H1 (cell line): ENCODE data around the gene MAP3K1. TPM values are rescaled to one million over a fixed set of nuclear protein-coding genes. Genes with fewer than 3 reads are reported as not detected.

Source experiments
- CTCF ChIA-PET: fragments of 300-600 bp; sonication (Branson Sonifier 250); formaldehyde crosslinking; loops from one replicate; lab custom pipeline; 2021; ENCODE audit not compliant: partially characterized antibody; lab: Charles Lee
- POLR2A ChIA-PET: fragments of 300-600 bp; sonication (Branson Sonifier 250); formaldehyde crosslinking; loops from one replicate; lab custom pipeline; 2021; ENCODE audit warnings: inconsistent platforms; ENCODE audit not compliant: partially characterized antibody; lab: Charles Lee
- DNase-seq, 2 experiments: peaks; one replicate each; pipeline versions ENCODE4 v3.0.0 to v3.0.0-alpha.2; 2010 to 2022; ENCODE audit warnings: low spot score in 2 of 2, low read depth in 1 of 2, mixed read lengths in 1 of 2
- FAIRE-seq: peaks from 2 replicates; lab custom pipeline; 2011; peaks lifted over from hg19 to GRCh38; lab: Jason Lieb, UNC
- H2AFZ ChIP-seq: 2 replicates; pipeline ENCODE4 v1.8.1; 2012; ENCODE audit warnings: low read length, inconsistent platforms
- H2AK5ac ChIP-seq: 2 replicates; pipeline ENCODE4 v1.6.1; 2013; ENCODE audit warnings: low read depth, low read length
- H2BK120ac ChIP-seq: replicated peaks from 2 replicates; pipeline ENCODE3; 2013; ENCODE audit warnings: low read depth, low read length, inconsistent platforms
- H2BK12ac ChIP-seq: 2 replicates; pipeline ENCODE4 v1.6.1; 2013; ENCODE audit warnings: low read depth, low read length
- H2BK15ac ChIP-seq: 2 replicates; pipeline ENCODE4 v1.6.1; 2013; ENCODE audit warnings: low read length
- H2BK20ac ChIP-seq: 2 replicates; pipeline ENCODE4 v1.6.1; 2013; ENCODE audit warnings: low read length
- H2BK5ac ChIP-seq: 2 replicates; pipeline ENCODE4 v1.6.1; 2013; ENCODE audit warnings: low read depth, low read length
- H3K14ac ChIP-seq: 2 replicates; pipeline ENCODE4 v1.6.1; 2013; ENCODE audit warnings: inconsistent platforms; ENCODE audit not compliant: insufficient read length
- H3K18ac ChIP-seq: 2 replicates; pipeline ENCODE4 v1.6.1; 2013; ENCODE audit warnings: low read length; ENCODE audit errors: extremely low read depth
- H3K23ac ChIP-seq: 2 replicates; pipeline ENCODE4 v1.6.1; 2013; ENCODE audit warnings: inconsistent platforms; ENCODE audit not compliant: insufficient read length
- H3K23me2 ChIP-seq: 2 replicates; pipeline ENCODE4 v1.6.1; 2013; ENCODE audit warnings: low read depth, low read length
- H3K27ac ChIP-seq: 2 replicates; pipeline ENCODE4 v1.6.1; 2011; ENCODE audit warnings: low read depth, low read length, inconsistent platforms
- H3K27me3 ChIP-seq, 4 experiments: replicated peaks in 1 of 4; 1 replicate in 1 of 4; 2 replicates in 3 of 4; pipeline versions ENCODE4 v1.6.1 to v1.8.1; 2011 to 2013; ENCODE audit warnings: low read length in 3 of 4, mild to moderate bottlenecking in 3 of 4, inconsistent platforms in 2 of 4, mixed read lengths in 2 of 4, moderate library complexity in 1 of 4; ENCODE audit not compliant: control insufficient read depth in 3 of 4, insufficient read depth in 3 of 4; ENCODE audit errors: extremely low read depth in 1 of 4
- H3K36me3 ChIP-seq, 4 experiments: 2 replicates each; pipeline versions ENCODE4 v1.6.1 to v1.8.1; 2011 to 2013; ENCODE audit warnings: mild to moderate bottlenecking in 4 of 4, low read length in 3 of 4, moderate library complexity in 2 of 4, control low read depth in 1 of 4, inconsistent platforms in 1 of 4; ENCODE audit not compliant: insufficient read depth in 4 of 4, control insufficient read depth in 2 of 4
- H3K4ac ChIP-seq: replicated peaks from 2 replicates; pipeline ENCODE3; 2013; ENCODE audit warnings: low read length, low read depth, mixed read lengths, inconsistent platforms; ENCODE audit not compliant: insufficient read length
- H3K4me1 ChIP-seq, 4 experiments: replicated peaks in 1 of 4; 1 replicate in 1 of 4; 2 replicates in 3 of 4; pipeline versions ENCODE4 v1.6.1 to v1.8.1; 2011 to 2013; ENCODE audit warnings: low read length in 3 of 4, inconsistent platforms in 2 of 4, mixed read lengths in 1 of 4; ENCODE audit not compliant: insufficient read depth in 4 of 4, control insufficient read depth in 3 of 4
- H3K4me2 ChIP-seq, 2 experiments: 2 replicates each; pipeline versions ENCODE4 v1.6.1 to v1.8.1; 2011 to 2013; ENCODE audit warnings: low read depth in 2 of 2, low read length in 2 of 2, control low read depth in 1 of 2, inconsistent platforms in 1 of 2, mild to moderate bottlenecking in 1 of 2; ENCODE audit not compliant: insufficient read depth in 1 of 2
- H3K4me3 ChIP-seq, 4 experiments: fragments of 200-600, 300-600 bp in 1 of 4; sonication (generic), shearing (Covaris generic), sonication (Bioruptor Twin) in 1 of 4; 2 replicates each; pipeline versions ENCODE4 v1.5.1 to v1.8.1; 2011 to 2016; ENCODE audit warnings: low read length in 4 of 4, low read depth in 3 of 4, control low read depth in 2 of 4, inconsistent platforms in 2 of 4, mild to moderate bottlenecking in 2 of 4, mixed read lengths in 1 of 4, moderate library complexity in 1 of 4; ENCODE audit not compliant: insufficient read depth in 2 of 4; ENCODE audit errors: extremely low read depth in 1 of 4
- H3K56ac ChIP-seq: replicated peaks from 2 replicates; pipeline ENCODE3; 2013; ENCODE audit warnings: low read depth, mild to moderate bottlenecking, mixed read lengths, low read length, inconsistent platforms; ENCODE audit not compliant: insufficient read length
- H3K79me1 ChIP-seq: 2 replicates; pipeline ENCODE4 v1.6.1; 2013; ENCODE audit warnings: low read depth, low read length, control low read depth
- H3K79me2 ChIP-seq, 2 experiments: 2 replicates each; pipeline versions ENCODE4 v1.6.1 to v1.8.1; 2012 to 2013; ENCODE audit warnings: low read length in 2 of 2, mild to moderate bottlenecking in 2 of 2, inconsistent platforms in 1 of 2; ENCODE audit not compliant: insufficient read depth in 2 of 2, control insufficient read depth in 1 of 2
- H3K9ac ChIP-seq, 4 experiments: replicated peaks in 1 of 4; 1 replicate in 1 of 4; 2 replicates in 3 of 4; pipeline versions ENCODE4 v1.6.1 to v1.8.1; 2011 to 2013; ENCODE audit warnings: low read depth in 3 of 4, low read length in 3 of 4, control low read depth in 2 of 4, mild to moderate bottlenecking in 2 of 4, moderate library complexity in 2 of 4, inconsistent platforms in 1 of 4; ENCODE audit errors: extremely low read depth in 1 of 4
- H3K9me3 ChIP-seq, 2 experiments: 2 replicates each; pipeline versions ENCODE4 v1.6.1 to v1.8.1; 2012 to 2013; ENCODE audit warnings: mild to moderate bottlenecking in 2 of 2, moderate library complexity in 2 of 2, control low read depth in 1 of 2, inconsistent platforms in 1 of 2, low read depth in 1 of 2, low read length in 1 of 2, mixed read lengths in 1 of 2; ENCODE audit not compliant: insufficient read depth in 2 of 2
- H4K20me1 ChIP-seq, 2 experiments: replicated peaks in 1 of 2; 2 replicates each; pipeline versions ENCODE3 to v1.8.1; 2011 to 2013; ENCODE audit warnings: inconsistent platforms in 2 of 2, low read length in 2 of 2, mild to moderate bottlenecking in 1 of 2; ENCODE audit not compliant: insufficient read depth in 2 of 2, control insufficient read depth in 1 of 2
- H4K5ac ChIP-seq: 2 replicates; pipeline ENCODE4 v1.6.1; 2013; ENCODE audit warnings: low read length, low read depth, mixed read lengths, inconsistent platforms; ENCODE audit not compliant: insufficient read length
- H4K8ac ChIP-seq: 2 replicates; pipeline ENCODE4 v1.8.0; 2013; ENCODE audit warnings: mild to moderate bottlenecking, moderate library complexity, low read length, inconsistent platforms; ENCODE audit not compliant: insufficient read depth; ENCODE audit errors: extremely low read depth
- H4K91ac ChIP-seq: replicated peaks from 2 replicates; pipeline ENCODE3; 2013; ENCODE audit warnings: low read length, mixed read lengths, inconsistent platforms; ENCODE audit not compliant: insufficient read length
- FOSL1 ChIP-seq: IDR thresholded peaks from 2 replicates; pipeline ENCODE4 v1.6.1; 2011; ENCODE audit warnings: mild to moderate bottlenecking, low read depth, low read length, moderate library complexity; ENCODE audit not compliant: insufficient read depth
- KDM1A ChIP-seq: fragments of 200-600, 300-600 bp; sonication (generic); IDR thresholded peaks from 2 replicates; pipeline ENCODE4 v1.7.1; 2016; ENCODE audit warnings: mild to moderate bottlenecking, low read length, borderline replicate concordance
- WGBS, 2 experiments: shearing (Covaris generic) in 1 of 2; methylation state at CpG; one replicate each; pipeline versions ENCODE4 v1.1.6 to v1.1.7; 2013 to 2015; ENCODE audit warnings: low lambda C conversion rate in 2 of 2, mixed read lengths in 2 of 2, inconsistent platforms in 1 of 2, low coverage in 1 of 2, missing lambda C conversion rate in 1 of 2; ENCODE audit not compliant: insufficient replicate concordance in 2 of 2, insufficient coverage in 1 of 2, insufficient read length in 1 of 2; ENCODE audit errors: extremely low coverage in 1 of 2, missing lambda C conversion rate in 1 of 2; 5-methylcytosine and 5-hydroxymethylcytosine counted together
- polyA plus RNA-seq, 7 experiments: library from polyadenylated mRNA; depleted of rRNA in 3 of 7; stranded (reverse) in 5 of 7; unstranded in 2 of 7; fragments of >200 nt in 5 of 7; fragments of 200-250 nt in 2 of 7; gene quantifications; 1 replicate in 5 of 7; 2 replicates in 1 of 7; 4 replicates in 1 of 7; pipeline versions ENCODE4 v1.2.1 to v1.2.3, GENCODE V29; 2011 to 2013; ENCODE audit warnings: missing spikeins in 2 of 7, mixed read lengths in 2 of 7
- total RNA-seq: library from RNA; stranded (reverse); fragmentation: NEBNext Ultra II Directional; extraction: Animal tissue kit (Norgen Biotek cat#: 25700); gene quantifications from 2 replicates; pipeline ENCODE4 v1.2.1, GENCODE V29; 2021

The MAP3K1 gene
- total and polyA plus RNA-seq, 2 of the 8 experiments (the other 6 are each of a cell fraction or from before 2014, with no cell fraction given): 3.9 to 11.8 TPM

- FAIRE-seq (no peak), DNase-seq (no peak)
- Histone ChIP-seq H3K79me2 (peaks cover 0 to 79% of the 10 kb centered on the region in 2 experiments; a peak in 2 of 4 replicates), H2AFZ (no peak overlapping the region), H4K5ac (no peak overlapping the region), H3K36me3 (no peaks in the 10 kb centered on the region), H3K27me3 (no peaks in the 10 kb centered on the region), H3K4me2 (no peak overlapping the region), H3K9ac (no peak overlapping the region), H3K4ac (no peak overlapping the region), H3K56ac (no peak overlapping the region), H4K91ac (no peak overlapping the region), H2BK12ac (no peak overlapping the region), H2AK5ac (no peak overlapping the region), H2BK20ac (no peak overlapping the region), H3K9me3 (no peaks in the 10 kb centered on the region), H2BK120ac (no peak overlapping the region), H2BK15ac (no peak overlapping the region), H3K27ac (no peak overlapping the region), H4K20me1 (peaks cover 0 to 6% of the 10 kb centered on the region in 2 experiments), H2BK5ac (no peak overlapping the region), H3K4me1 (peaks cover 2 to 12% (median 10%) of the 10 kb centered on the region in 4 experiments; a peak in 4 of 7 replicates), H3K4me3 (no peak overlapping the region), H3K79me1 (peaks cover 9% of the 10 kb centered on the region), H3K18ac (no peak overlapping the region), H3K23ac (no peak overlapping the region), H4K8ac (no peak overlapping the region), H3K23me2 (no peaks in the 10 kb centered on the region), H3K14ac (no peak overlapping the region)
- ChIA-PET POLR2A (no interaction called here), CTCF (interaction anchor here (0.8 to 4.2 kb wide), 15 partner anchors 9 to 892 kb away, joined by 3 to 52 read pairs (median 5); no protein-coding TSS in a partner anchor)
- 88% methylated on average over 2 of the region's 2 CpGs; no CpG with 5 or more reads in 1 of the 2 experiments for WGBS, 2 experiments
- TF ChIP-seq KDM1A (no peak), FOSL1 (no peak)
Observed at GRCh38 chr5:56827924-56828323, 12.6 kb downstream of the MAP3K1 start.
